ENCODE data around the gene NIM1K.

NIM1K gene

GRCh38 chr5:43281840-43282658, 90.0 kb downstream of the NIM1K start:
- TF ChIP-seq, protein P1, sequence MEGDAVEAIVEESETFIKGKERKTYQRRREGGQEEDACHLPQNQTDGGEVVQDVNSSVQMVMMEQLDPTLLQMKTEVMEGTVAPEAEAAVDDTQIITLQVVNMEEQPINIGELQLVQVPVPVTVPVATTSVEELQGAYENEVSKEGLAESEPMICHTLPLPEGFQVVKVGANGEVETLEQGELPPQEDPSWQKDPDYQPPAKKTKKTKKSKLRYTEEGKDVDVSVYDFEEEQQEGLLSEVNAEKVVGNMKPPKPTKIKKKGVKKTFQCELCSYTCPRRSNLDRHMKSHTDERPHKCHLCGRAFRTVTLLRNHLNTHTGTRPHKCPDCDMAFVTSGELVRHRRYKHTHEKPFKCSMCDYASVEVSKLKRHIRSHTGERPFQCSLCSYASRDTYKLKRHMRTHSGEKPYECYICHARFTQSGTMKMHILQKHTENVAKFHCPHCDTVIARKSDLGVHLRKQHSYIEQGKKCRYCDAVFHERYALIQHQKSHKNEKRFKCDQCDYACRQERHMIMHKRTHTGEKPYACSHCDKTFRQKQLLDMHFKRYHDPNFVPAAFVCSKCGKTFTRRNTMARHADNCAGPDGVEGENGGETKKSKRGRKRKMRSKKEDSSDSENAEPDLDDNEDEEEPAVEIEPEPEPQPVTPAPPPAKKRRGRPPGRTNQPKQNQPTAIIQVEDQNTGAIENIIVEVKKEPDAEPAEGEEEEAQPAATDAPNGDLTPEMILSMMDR (IDR thresholded peaks at IDR 0.05; ENCODE audit: low read depth, low read length), result no peak
- no peak for DNase-seq (ENCODE audit: extremely low read depth, low read depth)

DNA sequence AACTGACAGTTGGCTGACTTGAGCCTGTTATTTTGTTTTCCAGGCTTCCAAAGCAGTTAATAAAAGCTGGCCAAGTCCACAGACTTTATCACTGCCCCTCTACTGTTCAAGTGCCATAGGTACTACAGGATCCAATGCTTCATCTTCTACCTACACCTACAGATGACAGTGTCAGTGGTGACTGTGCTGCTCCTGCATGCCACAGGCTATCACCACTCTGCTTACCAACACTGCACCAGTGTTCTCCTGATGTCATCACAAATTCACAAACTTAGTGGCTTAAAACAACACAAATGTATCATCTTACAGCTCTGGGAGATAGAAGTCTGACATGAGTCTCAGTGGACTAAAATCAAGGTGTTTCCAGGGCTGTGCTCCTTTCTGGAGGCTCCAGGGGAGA, 94.6 kb downstream of the NIM1K start:
- no peak for DNase-seq (ENCODE audit: extremely low read depth, low read depth)
- TF ChIP-seq, protein P1 (IDR thresholded peaks at IDR 0.05; ENCODE audit: low read depth, low read length), result no peak

- DNase-seq (ENCODE audit: extremely low read depth, low read depth), result no peak
- TF ChIP-seq, protein P1 (IDR thresholded peaks at IDR 0.05; ENCODE audit: low read depth, low read length), result no peak
Measured at GRCh38 chr5:43287493-43287892, 95.5 kb downstream of the NIM1K start.

DNA sequence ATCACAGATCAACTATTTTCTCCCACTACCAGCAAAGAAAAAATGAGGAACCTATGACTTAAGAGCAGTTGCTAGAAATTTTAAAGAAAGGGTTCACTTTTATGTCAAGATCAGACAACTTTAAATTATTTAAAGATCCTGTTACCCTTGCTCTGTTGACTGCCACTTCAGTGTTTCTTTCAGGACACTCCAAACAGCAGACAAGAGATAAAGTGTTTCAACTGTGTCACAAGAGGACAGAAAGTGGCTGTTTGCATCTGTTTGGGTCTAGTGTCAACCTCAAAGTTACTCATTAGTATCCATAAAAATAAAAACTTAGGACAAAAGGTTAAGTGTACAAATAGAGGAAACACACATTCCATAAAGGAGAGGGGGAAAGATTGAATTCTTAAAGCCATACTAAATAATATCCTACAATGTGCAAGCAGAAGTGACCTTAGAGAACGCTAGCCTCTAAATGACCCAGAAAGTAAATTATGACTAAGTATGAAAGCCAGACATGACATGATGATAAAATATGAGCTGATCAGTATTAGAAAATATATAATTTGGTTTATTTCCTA, 96.3 kb downstream of the NIM1K start:
- TF ChIP-seq, protein P1 (IDR thresholded peaks at IDR 0.05; ENCODE audit: low read depth, low read length), result no peak
- no peak for DNase-seq (ENCODE audit: extremely low read depth, low read depth)

- no peak for DNase-seq (ENCODE audit: extremely low read depth, low read depth)
Measured at GRCh38 chr5:43290726-43291125, 98.7 kb downstream of the NIM1K start.

GRCh38 chr5:43294226-43294625, 102.2 kb downstream of the NIM1K start:
- TF ChIP-seq, protein P1 (IDR thresholded peaks at IDR 0.05; ENCODE audit: low read depth, low read length), result no peak
- no peak for DNase-seq (ENCODE audit: extremely low read depth, low read depth)

More at GRCh38 chr5:43290726-43291125, 98.7 kb downstream of the NIM1K start:
- TF ChIP-seq, protein P1 (IDR thresholded peaks at IDR 0.05; ENCODE audit: low read depth, low read length), result no peak

DNA sequence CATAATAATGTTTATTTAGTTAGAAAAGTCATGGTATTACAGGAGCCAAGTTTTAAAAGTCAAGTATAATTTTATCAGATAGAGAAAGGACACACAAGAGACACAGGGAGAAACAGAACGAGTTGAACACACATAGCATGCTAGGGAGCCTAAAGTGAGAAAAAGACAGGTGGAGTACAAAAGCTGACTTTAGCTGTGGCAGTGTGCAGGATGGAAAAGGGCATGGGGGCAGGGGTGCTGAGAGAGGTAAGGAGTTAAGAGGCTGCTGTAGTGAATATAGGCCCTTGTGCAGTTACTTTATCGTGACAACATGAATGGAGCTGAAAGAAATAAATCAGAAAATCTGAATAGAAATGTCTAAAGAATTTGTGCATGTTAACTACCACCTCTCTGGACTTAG, 103.2 kb downstream of the NIM1K start:
- no peak for DNase-seq (ENCODE audit: extremely low read depth, low read depth)
- TF ChIP-seq, protein P1 (IDR thresholded peaks at IDR 0.05; ENCODE audit: low read depth, low read length), result no peak

Data from AG09319 (cell line).